Glutamatergic neuron (in vitro differentiated cells): Measurements from ENCODE around the gene KCNQ1. TPM values are rescaled to one million over a fixed set of nuclear protein-coding genes. Genes with fewer than 3 reads are reported as not detected.

Experiments
- DNase-seq: peaks from one replicate; pipeline ENCODE4 v3.0.0; 2022
- H3K27ac Mint-ChIP-seq: one replicate; pipeline ENCODE4 v1.8.0; 2020; ENCODE audit warnings: mild to moderate bottlenecking, mixed read lengths, inconsistent platforms; ENCODE audit not compliant: unreplicated experiment
- H3K27me3 Mint-ChIP-seq: one replicate; pipeline ENCODE4 v1.8.0; 2020; ENCODE audit warnings: mild to moderate bottlenecking, moderate library complexity, mixed read lengths, inconsistent platforms; ENCODE audit not compliant: unreplicated experiment
- H3K36me3 Mint-ChIP-seq: one replicate; pipeline ENCODE4 v1.8.0; 2020; ENCODE audit warnings: mild to moderate bottlenecking, mixed read lengths, inconsistent platforms; ENCODE audit not compliant: unreplicated experiment
- H3K4me1 Mint-ChIP-seq: one replicate; pipeline ENCODE4 v1.8.0; 2020; ENCODE audit warnings: mild to moderate bottlenecking, low read depth, mixed read lengths, inconsistent platforms; ENCODE audit not compliant: unreplicated experiment
- H3K4me3 Mint-ChIP-seq: one replicate; pipeline ENCODE4 v1.8.0; 2020; ENCODE audit warnings: mild to moderate bottlenecking, mixed read lengths, inconsistent platforms; ENCODE audit not compliant: unreplicated experiment
- H3K9me3 Mint-ChIP-seq: one replicate; pipeline ENCODE4 v1.8.0; 2020; ENCODE audit warnings: mild to moderate bottlenecking, moderate library complexity, mixed read lengths, inconsistent platforms; ENCODE audit not compliant: unreplicated experiment
- CTCF ChIP-seq: fragments of 200-600 bp; sonication (generic); IDR thresholded peaks from one replicate; pipeline ENCODE4 v1.5.0; 2021; ENCODE audit not compliant: partially characterized antibody, unreplicated experiment
- total RNA-seq: library from RNA; stranded (reverse); fragmentation: NEBNext Ultra II Directional; extraction: Animal tissue kit (Norgen Biotek cat#: 25700); gene quantifications from one replicate; pipeline ENCODE4 v1.2.1, GENCODE V29; 2021; ENCODE audit not compliant: unreplicated experiment

KCNQ1 gene
- total RNA-seq, 1 donor from 2014 or later: 0.44 TPM

GRCh38 chr11:2591805-2592204 is 147.0 kb downstream of the KCNQ1 start:
- no peak overlapping the region for H3K4me3 Mint-ChIP-seq
- H3K27ac Mint-ChIP-seq: no peak overlapping the region
- TF ChIP-seq CTCF: no peak
- H3K27me3 Mint-ChIP-seq: peaks cover 5% of the 10 kb centered on the region
- H3K36me3 Mint-ChIP-seq: peaks cover 19% of the 10 kb centered on the region
- no peaks in the 10 kb centered on the region for H3K4me1 Mint-ChIP-seq
- peaks cover 1% of the 10 kb centered on the region for H3K9me3 Mint-ChIP-seq
- DNase-seq: peak; percentile 9

GRCh38 chr11:2592559-2593392 is 148.0 kb downstream of the KCNQ1 start:
- Mint-ChIP-seq H3K4me1 (no peaks in the 10 kb centered on the region), H3K27me3 (peaks cover 9% of the 10 kb centered on the region), H3K9me3 (peaks cover 1% of the 10 kb centered on the region), H3K27ac (no peak overlapping the region), H3K36me3 (peaks cover 23% of the 10 kb centered on the region), H3K4me3 (no peak overlapping the region)
- DNase-seq: no peak
- no peak for TF ChIP-seq CTCF

DNA sequence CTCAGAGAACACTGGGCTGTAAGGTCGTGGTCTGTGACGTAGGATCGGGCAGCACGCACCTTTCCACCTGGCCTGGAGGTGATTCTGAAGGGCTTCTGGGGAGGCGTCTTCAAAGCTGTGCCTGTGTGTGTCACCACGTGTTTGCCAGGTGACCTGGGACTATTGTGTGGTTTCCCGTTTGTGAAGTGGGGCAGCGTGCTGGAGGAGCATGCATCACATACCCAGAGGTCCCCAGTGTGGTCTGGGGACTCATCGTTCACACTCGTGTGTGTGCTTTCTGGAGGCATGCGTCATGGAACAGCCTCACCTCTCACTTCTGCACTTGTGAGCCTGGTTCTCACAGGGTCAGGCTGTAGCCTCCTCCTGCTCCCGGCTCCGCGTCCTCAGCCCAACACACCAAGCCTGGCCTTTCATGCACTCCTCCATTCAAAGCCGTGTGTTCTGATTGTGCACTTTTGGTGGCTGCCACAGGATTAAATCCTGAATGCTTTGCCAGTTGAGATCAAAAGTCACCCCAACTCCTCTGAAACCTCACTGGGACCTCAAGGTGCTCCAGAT is 148.7 kb downstream of the KCNQ1 start:
- Mint-ChIP-seq H3K27me3 (peaks cover 5% of the 10 kb centered on the region), H3K9me3 (peaks cover 1% of the 10 kb centered on the region), H3K27ac (no peak overlapping the region), H3K4me1 (no peaks in the 10 kb centered on the region), H3K36me3 (peaks cover 25% of the 10 kb centered on the region), H3K4me3 (no peak overlapping the region)
- TF ChIP-seq CTCF: no peak
- no peak for DNase-seq

GRCh38 chr11:2594267-2594666 is 149.5 kb downstream of the KCNQ1 start:
- peaks cover 1% of the 10 kb centered on the region for H3K9me3 Mint-ChIP-seq
- H3K27ac Mint-ChIP-seq: no peak overlapping the region
- no peaks in the 10 kb centered on the region for H3K4me1 Mint-ChIP-seq
- TF ChIP-seq CTCF: no peak
- H3K36me3 Mint-ChIP-seq: peaks cover 25% of the 10 kb centered on the region
- H3K4me3 Mint-ChIP-seq: no peak overlapping the region
- peaks cover 4% of the 10 kb centered on the region for H3K27me3 Mint-ChIP-seq
- DNase-seq: no peak

DNA sequence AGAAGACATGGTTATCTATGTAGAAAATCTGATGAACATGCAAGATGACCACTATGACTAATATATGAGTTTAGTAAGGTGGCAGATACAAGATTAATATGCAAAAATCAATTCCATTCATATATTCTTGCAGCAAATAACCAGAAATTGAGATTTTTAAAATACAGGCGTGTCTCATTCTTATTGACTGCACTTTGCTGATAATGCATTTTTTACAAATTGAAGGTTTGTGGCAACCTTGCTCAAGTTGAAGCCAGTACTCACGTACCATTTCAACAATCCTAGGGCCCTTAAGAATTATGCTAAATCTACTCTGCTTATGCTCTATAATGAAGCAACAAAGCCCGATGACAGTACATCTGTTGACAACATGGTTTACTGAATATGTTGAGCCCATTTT is 150.4 kb downstream of the KCNQ1 start:
- H3K36me3 Mint-ChIP-seq: peaks cover 29% of the 10 kb centered on the region
- no peak overlapping the region for H3K27ac Mint-ChIP-seq
- H3K9me3 Mint-ChIP-seq: peaks cover 1% of the 10 kb centered on the region
- no peak overlapping the region for H3K4me3 Mint-ChIP-seq
- DNase-seq: no peak
- H3K4me1 Mint-ChIP-seq: no peaks in the 10 kb centered on the region
- H3K27me3 Mint-ChIP-seq: peaks cover 4% of the 10 kb centered on the region
- TF ChIP-seq CTCF: no peak
